GM23248 (cell line): ENCODE results near the gene CLCN6.

Source experiments
- EZH2 ChIP-seq: fragments of 200-600 bp; sonication (generic); IDR thresholded peaks from 2 replicates; pipeline ENCODE4 v1.6.1; 2018; ENCODE audit warnings: antibody characterized with exemption, mild to moderate bottlenecking; ENCODE audit not compliant: insufficient read depth, poor library complexity, severe bottlenecking
- EZH2phosphoT487 ChIP-seq: fragments of 200-600 bp; sonication (generic); IDR thresholded peaks from 2 replicates; pipeline ENCODE4 v1.6.1; 2018; ENCODE audit warnings: antibody characterized with exemption, moderate library complexity, mild to moderate bottlenecking, low read depth; ENCODE audit not compliant: insufficient read depth

- TF ChIP-seq EZH2phosphoT487: no peak
- TF ChIP-seq EZH2: no peak
Measured at GRCh38 chr1:11879311-11880180, 73.6 kb downstream of the CLCN6 start.
